T-helper 2 cell treated with Interferon-gamma antibody and Interleukin-4, amounts not matched to agents 100 ng/mL and 5 ng/mL, for 36 hours (primary cell): ENCODE data around the gene CNNM3. TPM values are rescaled to one million over a fixed set of nuclear protein-coding genes. Genes with fewer than 3 reads are reported as not detected.

ENCODE experiments used
- intact Hi-C: fragments of 100-400 bp; cut with micrococcal nuclease; formaldehyde crosslinking; loops from one replicate; pipeline ENCODE4 v1.15.1; 2023
- total RNA-seq: library from RNA; stranded (reverse); gene quantifications from 2 replicates; pipeline ENCODE4 v1.2.3, GENCODE V29; 2022

Gene CNNM3
- total RNA-seq, 1 donor from 2014 or later, result 31.1 TPM

GRCh38 chr2:96816836-96817702, 1.0 kb downstream of the CNNM3 start:
- intact Hi-C loops, result loop anchor here (1.0 to 2.0 kb wide), 6 partner anchors 22 to 179 kb away; partner anchors contain the start of genes ANKRD39, CNNM4, KANSL3 and LMAN2L

GRCh38 chr2:96817882-96818281, 1.8 kb downstream of the CNNM3 start:
- intact Hi-C loops, result loop anchor here (2.0 kb wide), 1 partner anchor 57 kb away; the partner anchor contains the start of gene CNNM4

DNA sequence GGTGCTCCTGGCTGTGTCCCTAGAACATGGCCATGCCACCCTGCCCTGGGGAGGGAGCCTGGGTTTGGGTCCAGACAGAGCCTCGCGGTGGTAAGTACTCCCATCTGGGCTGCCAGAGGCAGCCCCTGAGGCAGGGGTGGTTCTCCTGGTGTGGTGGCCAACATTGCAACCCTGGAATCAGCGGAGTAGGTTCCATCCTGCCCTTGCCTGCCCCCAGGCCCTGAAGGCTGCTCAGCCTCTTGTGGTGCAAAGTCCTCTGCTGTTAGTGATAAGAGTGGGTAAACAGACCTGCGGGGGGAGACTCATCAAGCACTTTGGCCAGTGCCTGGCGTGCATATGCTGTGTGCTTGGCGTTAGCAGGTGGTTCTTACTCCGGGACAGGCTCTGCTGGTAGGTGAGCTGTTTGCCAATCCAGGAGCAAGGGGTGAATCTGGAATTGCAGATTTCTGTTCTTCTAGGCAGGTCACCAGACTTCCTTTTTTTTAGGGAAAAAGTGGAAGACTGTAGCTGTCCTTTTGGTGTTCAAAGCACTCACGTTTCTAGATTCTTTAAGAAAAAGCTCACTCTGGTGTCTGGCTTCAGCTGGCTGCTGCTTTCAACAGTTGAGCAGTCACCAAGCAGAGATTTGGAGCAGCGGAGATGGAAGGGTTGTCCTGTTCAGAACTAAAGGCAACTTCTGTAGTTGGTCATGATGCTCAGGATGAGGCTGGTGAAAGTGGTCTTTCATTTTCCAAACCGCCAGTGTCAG, 3.2 kb downstream of the CNNM3 start:
- intact Hi-C loops, result no loop called here

- intact Hi-C loops, result no loop called here
Measured at GRCh38 chr2:96819876-96820511, 3.9 kb downstream of the CNNM3 start.

- intact Hi-C loops, result no loop called here
Measured at GRCh38 chr2:96821113-96821675, 5.1 kb downstream of the CNNM3 start.

- intact Hi-C loops, result no loop called here
Measured at GRCh38 chr2:96822786-96823185, 6.7 kb downstream of the CNNM3 start.

GRCh38 chr2:96823198-96823597, 7.1 kb downstream of the CNNM3 start:
- intact Hi-C loops, result no loop called here

DNA sequence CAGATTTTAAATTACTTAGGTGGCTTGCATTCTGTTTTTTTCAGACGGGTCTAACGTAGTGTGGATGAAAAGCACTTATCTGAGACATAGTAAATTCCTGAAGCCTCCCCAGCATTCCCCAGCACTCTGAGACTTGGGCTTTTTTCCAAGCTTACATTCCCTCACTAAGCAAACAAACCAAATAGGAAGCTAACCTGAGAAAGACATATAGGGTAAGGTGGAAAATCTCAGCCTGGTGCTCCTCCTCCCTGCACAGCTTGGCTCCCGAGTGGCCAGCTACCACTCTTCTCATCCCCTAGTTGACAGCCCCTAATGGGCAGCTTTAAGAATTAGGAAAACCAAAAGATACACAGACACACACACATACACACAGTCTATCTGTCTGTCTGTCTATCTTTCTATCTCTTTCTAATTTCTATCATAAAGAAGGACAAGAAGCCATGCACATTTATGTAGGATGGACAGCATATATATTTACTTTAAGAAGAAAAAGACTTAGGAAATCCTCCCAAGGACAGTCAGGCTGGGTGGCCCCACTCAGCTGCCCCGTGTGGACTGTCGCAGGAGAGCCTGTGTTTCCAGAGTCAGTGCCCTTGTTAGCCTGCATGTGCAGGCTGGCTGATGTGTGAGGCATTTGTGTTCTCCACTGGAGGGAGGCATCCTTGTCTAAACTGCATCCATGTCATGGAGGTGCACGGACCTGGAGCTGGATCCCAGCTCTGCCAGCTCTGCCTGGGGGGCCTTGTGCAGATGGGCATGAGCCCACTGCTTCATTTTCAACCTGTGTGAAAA, 8.2 kb downstream of the CNNM3 start:
- intact Hi-C loops, result no loop called here

DNA sequence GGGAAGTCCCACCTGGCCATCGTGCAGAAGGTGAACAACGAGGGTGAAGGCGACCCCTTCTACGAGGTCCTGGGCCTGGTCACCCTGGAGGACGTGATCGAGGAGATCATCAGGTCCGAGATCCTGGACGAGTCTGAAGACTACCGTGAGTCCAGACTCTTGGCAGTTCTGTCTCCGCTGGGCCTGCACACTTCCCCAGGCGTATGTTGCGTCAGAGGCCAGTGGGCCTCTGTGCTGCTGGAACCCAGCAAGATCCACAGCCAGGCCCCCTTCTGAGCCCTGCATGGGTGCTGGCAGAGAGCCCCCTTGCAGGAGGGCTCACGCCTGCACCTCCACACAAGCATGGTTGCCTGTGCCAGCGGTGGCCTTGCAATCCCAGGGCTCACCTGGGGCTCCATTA, 9.0 kb downstream of the CNNM3 start:
- intact Hi-C loops, result no loop called here

DNA sequence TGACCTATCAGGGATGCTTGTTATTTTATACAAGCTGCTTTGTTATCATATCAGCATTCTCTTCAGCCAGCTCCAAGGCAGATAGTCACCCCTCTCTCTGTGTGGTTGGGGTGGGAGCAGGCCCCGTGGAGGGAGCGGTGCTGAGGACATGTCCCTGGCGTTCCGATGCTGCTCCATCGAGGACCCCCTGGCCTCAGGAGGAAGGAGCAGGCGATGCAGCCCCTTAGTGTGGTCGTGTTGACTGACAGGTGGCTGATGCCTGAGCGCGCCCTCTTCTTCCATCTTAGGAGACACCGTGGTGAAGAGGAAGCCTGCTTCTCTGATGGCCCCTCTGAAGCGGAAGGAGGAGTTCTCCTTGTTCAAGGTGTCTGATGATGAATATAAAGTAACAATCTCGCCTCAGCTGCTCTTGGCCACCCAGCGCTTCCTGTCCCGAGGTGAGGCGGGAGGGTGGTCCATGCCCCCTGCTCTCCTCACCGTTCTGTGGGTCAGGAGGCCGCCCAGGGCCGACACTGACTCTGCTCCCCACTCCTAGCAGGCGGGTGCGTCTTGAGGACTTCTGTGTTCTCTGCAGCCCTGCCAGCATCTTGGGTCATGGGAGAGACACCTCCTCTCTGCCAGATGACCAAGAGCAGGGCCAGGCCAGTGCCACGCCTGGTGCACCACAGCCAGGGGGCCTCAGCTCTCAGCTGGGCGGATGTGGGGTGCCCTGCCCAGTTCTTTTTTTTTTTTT, 10.6 kb downstream of the CNNM3 start:
- intact Hi-C loops, result no loop called here

DNA sequence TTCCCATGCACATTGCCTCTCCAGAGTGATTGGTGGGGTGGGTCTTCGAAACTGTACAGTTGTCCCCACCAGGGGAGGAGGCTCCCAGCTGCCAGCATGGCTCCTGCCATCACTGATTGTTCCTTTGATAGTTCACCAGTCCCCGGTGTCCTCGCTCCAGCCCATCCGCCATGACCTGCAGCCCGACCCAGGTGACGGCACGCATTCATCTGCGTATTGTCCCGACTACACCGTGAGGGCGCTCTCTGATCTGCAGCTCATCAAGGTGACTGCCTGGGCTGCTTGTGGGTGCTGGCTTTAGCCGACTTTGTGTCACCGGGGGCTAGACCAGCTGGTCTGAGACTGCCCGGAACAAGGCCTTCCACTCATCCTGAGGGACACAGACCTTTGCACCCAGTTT, 12.4 kb downstream of the CNNM3 start:
- intact Hi-C loops, result no loop called here

GRCh38 chr2:96828874-96829273, 12.8 kb downstream of the CNNM3 start:
- intact Hi-C loops, result no loop called here

DNA sequence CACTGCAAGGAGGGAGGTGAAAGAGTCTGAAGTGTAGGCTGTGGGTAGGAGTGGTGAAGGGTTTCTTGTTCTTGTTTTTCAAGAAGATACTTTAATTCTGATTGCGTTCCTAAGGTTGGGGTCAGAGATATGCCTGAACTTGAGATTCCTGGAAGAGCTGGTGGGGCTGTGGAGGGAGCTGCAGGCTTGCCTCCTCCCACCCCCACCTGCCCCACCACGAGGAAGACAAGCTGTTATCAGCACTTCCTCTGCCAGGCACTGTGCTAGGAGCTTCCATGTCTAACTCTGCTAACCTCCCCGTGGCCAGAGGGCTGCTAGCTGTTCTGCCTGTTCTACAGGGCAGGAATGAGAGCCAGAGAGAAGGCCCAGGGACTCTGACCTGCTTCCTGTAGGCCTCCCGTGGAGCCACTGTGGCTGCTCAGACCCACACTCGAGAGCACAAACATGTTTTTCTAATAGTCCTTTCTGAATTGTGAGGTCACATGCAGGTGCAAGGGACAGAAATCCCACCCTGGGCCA, 14.0 kb downstream of the CNNM3 start:
- intact Hi-C loops, result no loop called here

DNA sequence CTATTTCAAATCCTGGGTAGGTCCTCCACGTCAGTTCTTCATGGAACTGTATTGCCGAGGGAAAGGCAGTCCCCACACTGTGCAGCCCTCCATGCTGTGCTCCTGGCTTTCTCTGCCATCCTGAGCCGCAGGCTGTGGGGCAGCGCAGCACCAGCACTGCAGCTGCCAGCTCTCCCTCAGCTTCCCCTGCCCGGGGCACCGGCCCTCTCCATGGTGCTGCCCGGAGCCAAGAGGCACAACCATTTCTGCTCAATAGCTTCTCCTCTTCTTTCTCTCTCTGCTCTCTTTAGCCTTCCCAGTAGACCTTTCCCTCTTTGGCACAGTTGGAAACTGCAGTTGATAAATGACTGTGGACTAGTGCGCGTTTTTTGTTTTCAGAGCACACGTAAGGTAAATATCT, 15.6 kb downstream of the CNNM3 start:
- intact Hi-C loops, result no loop called here

GRCh38 chr2:96832408-96832753, 16.3 kb downstream of the CNNM3 start:
- intact Hi-C loops, result no loop called here

DNA sequence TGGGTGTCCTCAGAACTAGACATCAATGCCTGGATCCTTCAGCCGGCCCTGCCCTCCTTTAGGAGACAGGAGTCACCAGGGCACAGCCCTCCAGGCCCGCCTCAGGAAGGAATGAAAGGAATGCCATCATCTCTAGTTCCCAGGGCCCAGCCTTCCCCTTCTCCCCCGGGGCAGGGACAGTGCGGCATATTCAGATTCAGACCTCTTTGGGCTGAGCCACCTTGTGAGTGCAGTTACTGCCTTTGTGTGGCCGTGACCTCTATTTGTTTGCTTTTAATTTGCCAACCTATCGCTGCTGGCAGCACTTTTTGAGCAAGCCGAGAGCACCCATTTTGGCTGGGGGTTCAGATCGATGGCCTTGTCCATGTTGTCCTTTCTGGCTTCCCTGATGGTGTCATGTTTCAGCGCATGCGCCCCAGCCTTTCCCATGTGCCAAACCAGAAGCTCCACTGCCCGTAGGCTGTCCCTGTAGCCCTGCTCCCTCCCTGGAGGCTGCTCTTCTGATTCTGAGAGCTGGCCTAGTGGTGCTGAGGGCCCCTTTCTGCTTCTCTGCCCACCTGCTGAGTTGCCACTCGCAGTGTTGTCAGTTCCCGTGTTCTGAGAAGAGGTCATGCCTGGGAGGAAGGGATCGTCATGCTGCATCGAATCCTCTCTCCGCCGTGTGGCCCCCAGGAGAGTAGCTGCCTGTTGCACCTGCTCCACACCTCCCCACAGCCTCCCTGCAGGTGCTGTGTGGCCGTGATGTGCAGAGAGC, 16.9 kb downstream of the CNNM3 start:
- intact Hi-C loops, result no loop called here

- intact Hi-C loops, result no loop called here
Measured at GRCh38 chr2:96835830-96836229, 19.8 kb downstream of the CNNM3 start.

- intact Hi-C loops, result no loop called here
Measured at GRCh38 chr2:96837575-96837974, 21.5 kb downstream of the CNNM3 start.
